Measurements from ENCODE around the gene SLC38A1.
"Not testable (repeated sequence)": the region's sequence is repeated elsewhere in the genome, so short reads cannot be mapped to it uniquely, and the experiment has no call there.

The SLC38A1 gene

GRCh38 chr12:46208370-46208769 lies 60.5 kb downstream of the SLC38A1 start:
- Histone ChIP-seq H3K9me3 (ENCODE audit: control insufficient read depth, low read length) (no peaks in the 10 kb centered on the region), H3K4me3 (ENCODE audit: insufficient read depth, low read depth, low read length, poor library complexity, severe bottlenecking) (no peak overlapping the region), H3K36me3 (ENCODE audit: control insufficient read depth, insufficient read depth, low read length) (peaks cover 58% of the 10 kb centered on the region), H3K4me1 (ENCODE audit: control insufficient read depth, insufficient read depth, low read length, poor library complexity, severe bottlenecking) (peaks cover 53% of the 10 kb centered on the region), H3K27me3 (replicated peaks; ENCODE audit: control insufficient read depth, insufficient read depth, low read length, poor library complexity, severe bottlenecking) (no peaks in the 10 kb centered on the region), H3K27ac (ENCODE audit: insufficient read depth, low read length, poor library complexity, severe bottlenecking) (no peak overlapping the region)
- DNase-seq, result no peak

DNA sequence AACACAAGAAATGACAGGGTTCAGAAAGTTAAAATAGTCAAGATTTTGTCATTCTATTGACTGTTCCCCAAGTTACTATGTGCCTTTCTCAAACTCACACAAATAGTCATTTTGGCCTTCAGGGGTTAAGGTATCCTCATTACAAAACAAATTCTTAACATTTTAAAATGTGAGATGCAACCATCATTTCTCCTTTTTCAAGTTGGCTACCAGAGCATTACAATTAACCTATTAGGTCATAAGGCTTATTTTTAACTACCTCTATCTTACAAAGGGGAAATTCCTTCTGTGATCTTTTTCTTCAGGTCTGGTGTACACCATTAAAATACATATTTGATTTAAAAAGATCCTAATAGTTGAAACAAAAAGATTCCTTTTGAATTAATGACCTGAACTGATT lies 61.2 kb downstream of the SLC38A1 start:
- no peak for DNase-seq
- H3K4me1 ChIP-seq (ENCODE audit: control insufficient read depth, insufficient read depth, low read length, poor library complexity, severe bottlenecking), result peaks cover 46% of the 10 kb centered on the region
- peaks cover 61% of the 10 kb centered on the region for H3K36me3 ChIP-seq (ENCODE audit: control insufficient read depth, insufficient read depth, low read length)
- no peaks in the 10 kb centered on the region for H3K27me3 ChIP-seq (replicated peaks; ENCODE audit: control insufficient read depth, insufficient read depth, low read length, poor library complexity, severe bottlenecking)
- H3K9me3 ChIP-seq (ENCODE audit: control insufficient read depth, low read length), result no peaks in the 10 kb centered on the region
- H3K4me3 ChIP-seq (ENCODE audit: insufficient read depth, low read depth, low read length, poor library complexity, severe bottlenecking), result no peak overlapping the region
- H3K27ac ChIP-seq (ENCODE audit: insufficient read depth, low read length, poor library complexity, severe bottlenecking), result no peak overlapping the region

GRCh38 chr12:46206471-46206870 lies 62.4 kb downstream of the SLC38A1 start:
- no peak overlapping the region for H3K27ac ChIP-seq (ENCODE audit: insufficient read depth, low read length, poor library complexity, severe bottlenecking)
- no peaks in the 10 kb centered on the region for H3K27me3 ChIP-seq (replicated peaks; ENCODE audit: control insufficient read depth, insufficient read depth, low read length, poor library complexity, severe bottlenecking)
- H3K36me3 ChIP-seq (ENCODE audit: control insufficient read depth, insufficient read depth, low read length), result peaks cover 69% of the 10 kb centered on the region
- H3K4me1 ChIP-seq (ENCODE audit: control insufficient read depth, insufficient read depth, low read length, poor library complexity, severe bottlenecking), result peaks cover 36% of the 10 kb centered on the region
- no peak overlapping the region for H3K4me3 ChIP-seq (ENCODE audit: insufficient read depth, low read depth, low read length, poor library complexity, severe bottlenecking)
- no peaks in the 10 kb centered on the region for H3K9me3 ChIP-seq (ENCODE audit: control insufficient read depth, low read length)
- no peak for DNase-seq

DNA sequence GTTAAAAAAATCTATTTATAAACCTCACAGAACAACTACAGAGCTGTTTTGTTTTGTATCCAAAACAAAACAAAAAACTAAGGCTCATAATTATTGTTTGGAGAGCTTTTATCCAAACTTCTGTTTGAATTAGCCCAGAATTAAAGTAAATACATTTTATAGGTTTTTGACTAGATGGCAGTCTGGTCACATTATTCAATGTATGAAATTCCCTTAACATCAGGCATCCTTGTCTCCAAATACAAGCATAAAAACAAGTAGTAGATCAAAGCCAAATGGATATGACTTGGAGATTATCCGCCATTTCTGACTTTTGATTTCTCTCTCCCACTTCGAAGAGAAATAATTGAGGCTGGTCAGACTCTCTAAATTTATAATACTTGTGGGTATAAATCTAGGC lies 63.5 kb downstream of the SLC38A1 start:
- Histone ChIP-seq H3K9me3 (ENCODE audit: control insufficient read depth, low read length) (no peaks in the 10 kb centered on the region), H3K36me3 (ENCODE audit: control insufficient read depth, insufficient read depth, low read length) (peaks cover 76% of the 10 kb centered on the region), H3K4me1 (ENCODE audit: control insufficient read depth, insufficient read depth, low read length, poor library complexity, severe bottlenecking) (peaks cover 24% of the 10 kb centered on the region), H3K27ac (ENCODE audit: insufficient read depth, low read length, poor library complexity, severe bottlenecking) (peak overlapping the region; percentile 5), H3K27me3 (replicated peaks; ENCODE audit: control insufficient read depth, insufficient read depth, low read length, poor library complexity, severe bottlenecking) (no peaks in the 10 kb centered on the region), H3K4me3 (ENCODE audit: insufficient read depth, low read depth, low read length, poor library complexity, severe bottlenecking) (no peak overlapping the region)
- no peak for DNase-seq

DNA sequence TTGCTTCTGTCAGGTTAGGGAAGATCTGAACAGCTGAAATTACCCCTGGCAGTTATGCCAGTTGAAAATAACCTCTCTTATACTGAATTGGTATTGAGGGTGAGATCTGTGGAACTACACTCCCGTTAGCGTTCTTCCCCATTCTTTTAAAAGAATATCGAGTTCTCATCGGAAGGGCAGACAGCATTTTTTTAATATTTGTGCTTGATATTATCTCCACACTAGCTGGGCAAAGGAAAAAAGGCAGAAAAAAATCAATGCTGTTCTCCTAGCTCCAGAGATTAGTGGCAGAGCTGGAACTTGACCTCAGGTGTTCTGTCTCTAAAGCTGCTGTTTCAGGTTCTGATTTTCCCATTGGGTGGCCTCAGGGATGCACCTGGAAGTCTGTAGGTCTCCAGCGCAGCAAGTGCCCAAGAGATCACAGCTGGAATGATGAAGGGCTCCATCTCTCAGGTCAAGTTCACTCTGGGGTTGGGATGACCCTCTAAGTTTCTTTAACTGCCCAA lies 67.5 kb downstream of the SLC38A1 start:
- Histone ChIP-seq H3K27me3 (replicated peaks; ENCODE audit: control insufficient read depth, insufficient read depth, low read length, poor library complexity, severe bottlenecking) (no peaks in the 10 kb centered on the region), H3K4me3 (ENCODE audit: insufficient read depth, low read depth, low read length, poor library complexity, severe bottlenecking) (no peak overlapping the region), H3K27ac (ENCODE audit: insufficient read depth, low read length, poor library complexity, severe bottlenecking) (no peak overlapping the region), H3K4me1 (ENCODE audit: control insufficient read depth, insufficient read depth, low read length, poor library complexity, severe bottlenecking) (no peaks in the 10 kb centered on the region), H3K36me3 (ENCODE audit: control insufficient read depth, insufficient read depth, low read length) (peaks cover 89% of the 10 kb centered on the region), H3K9me3 (ENCODE audit: control insufficient read depth, low read length) (no peaks in the 10 kb centered on the region)
- no peak for DNase-seq

GRCh38 chr12:46200551-46200950 lies 68.3 kb downstream of the SLC38A1 start:
- Histone ChIP-seq H3K36me3 (ENCODE audit: control insufficient read depth, insufficient read depth, low read length) (peaks cover 90% of the 10 kb centered on the region), H3K4me3 (ENCODE audit: insufficient read depth, low read depth, low read length, poor library complexity, severe bottlenecking) (no peak overlapping the region), H3K27me3 (replicated peaks; ENCODE audit: control insufficient read depth, insufficient read depth, low read length, poor library complexity, severe bottlenecking) (no peaks in the 10 kb centered on the region), H3K9me3 (ENCODE audit: control insufficient read depth, low read length) (no peaks in the 10 kb centered on the region), H3K4me1 (ENCODE audit: control insufficient read depth, insufficient read depth, low read length, poor library complexity, severe bottlenecking) (no peaks in the 10 kb centered on the region), H3K27ac (ENCODE audit: insufficient read depth, low read length, poor library complexity, severe bottlenecking) (no peak overlapping the region)
- DNase-seq, result no peak

DNA sequence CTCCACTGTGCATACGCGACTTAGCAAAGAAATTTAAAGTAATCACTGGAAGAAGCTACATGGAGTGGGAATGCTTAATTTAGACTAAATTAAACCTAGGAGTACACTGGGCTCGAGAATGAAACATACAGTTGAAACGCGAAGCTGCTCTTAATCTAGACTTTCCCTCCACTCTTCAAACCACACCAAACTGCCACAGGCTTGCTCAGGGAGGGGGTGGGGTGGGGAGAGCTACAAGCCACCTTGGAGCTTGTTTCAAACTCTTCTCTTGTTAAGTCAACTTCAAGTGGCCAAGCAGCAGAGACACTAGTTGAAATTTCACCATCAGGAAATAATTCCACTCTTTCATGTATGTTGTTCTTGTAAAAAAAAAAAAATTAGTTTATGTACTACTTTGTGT lies 69.9 kb downstream of the SLC38A1 start:
- H3K27me3 ChIP-seq (replicated peaks; ENCODE audit: control insufficient read depth, insufficient read depth, low read length, poor library complexity, severe bottlenecking), result no peaks in the 10 kb centered on the region
- H3K4me1 ChIP-seq (ENCODE audit: control insufficient read depth, insufficient read depth, low read length, poor library complexity, severe bottlenecking), result no peaks in the 10 kb centered on the region
- no peak overlapping the region for H3K27ac ChIP-seq (ENCODE audit: insufficient read depth, low read length, poor library complexity, severe bottlenecking)
- H3K4me3 ChIP-seq (ENCODE audit: insufficient read depth, low read depth, low read length, poor library complexity, severe bottlenecking), result no peak overlapping the region
- no peak for DNase-seq
- H3K9me3 ChIP-seq (ENCODE audit: control insufficient read depth, low read length), result no peaks in the 10 kb centered on the region
- H3K36me3 ChIP-seq (ENCODE audit: control insufficient read depth, insufficient read depth, low read length), result peaks cover 82% of the 10 kb centered on the region

DNA sequence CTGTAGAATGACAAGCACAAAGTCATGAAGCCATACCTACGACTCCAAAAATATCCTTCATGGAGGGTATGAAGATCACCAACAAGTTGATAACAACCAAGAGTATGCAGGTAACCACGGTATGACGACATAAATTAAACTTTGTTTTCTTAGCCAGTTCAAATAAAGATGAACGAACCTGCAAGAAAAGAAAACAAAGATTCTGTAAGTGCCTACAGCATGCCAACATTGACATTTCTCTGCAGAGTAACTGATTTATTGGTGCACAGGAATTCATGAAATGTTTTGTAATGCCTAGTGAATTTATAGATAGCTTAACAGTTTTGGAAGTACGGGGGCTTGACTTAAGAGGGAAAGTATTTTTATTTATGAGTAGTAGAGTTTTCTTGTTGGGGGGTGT lies 71.0 kb downstream of the SLC38A1 start:
- H3K27ac ChIP-seq (ENCODE audit: insufficient read depth, low read length, poor library complexity, severe bottlenecking), result no peak overlapping the region
- H3K4me1 ChIP-seq (ENCODE audit: control insufficient read depth, insufficient read depth, low read length, poor library complexity, severe bottlenecking), result no peaks in the 10 kb centered on the region
- no peaks in the 10 kb centered on the region for H3K27me3 ChIP-seq (replicated peaks; ENCODE audit: control insufficient read depth, insufficient read depth, low read length, poor library complexity, severe bottlenecking)
- no peak overlapping the region for H3K4me3 ChIP-seq (ENCODE audit: insufficient read depth, low read depth, low read length, poor library complexity, severe bottlenecking)
- DNase-seq, result no peak
- no peaks in the 10 kb centered on the region for H3K9me3 ChIP-seq (ENCODE audit: control insufficient read depth, low read length)
- H3K36me3 ChIP-seq (ENCODE audit: control insufficient read depth, insufficient read depth, low read length), result peaks cover 72% of the 10 kb centered on the region

DNA sequence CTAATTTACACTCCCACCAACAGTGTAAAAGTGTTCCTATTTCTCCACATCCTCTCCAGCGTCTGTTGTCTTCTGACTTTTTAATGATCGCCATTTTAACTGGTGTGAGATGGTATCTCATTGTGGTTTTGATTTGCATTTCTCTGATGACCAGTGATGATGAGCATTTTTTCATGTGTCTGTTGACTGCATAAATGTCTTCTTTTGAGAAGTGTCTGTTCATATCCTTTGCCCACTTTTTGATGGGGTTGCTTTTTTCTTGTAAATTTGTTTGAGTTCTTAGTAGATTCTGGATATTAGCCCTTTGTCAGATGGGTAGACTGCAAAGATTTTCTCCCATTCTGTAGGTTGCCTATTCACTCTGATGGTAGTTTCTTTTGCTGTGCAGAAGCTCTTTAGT lies 78.3 kb downstream of the SLC38A1 start:
- not testable (repeated sequence) for H3K27ac ChIP-seq (ENCODE audit: insufficient read depth, low read length, poor library complexity, severe bottlenecking); H3K4me1 ChIP-seq (ENCODE audit: control insufficient read depth, insufficient read depth, low read length, poor library complexity, severe bottlenecking); H3K27me3 ChIP-seq (replicated peaks; ENCODE audit: control insufficient read depth, insufficient read depth, low read length, poor library complexity, severe bottlenecking); H3K9me3 ChIP-seq (ENCODE audit: control insufficient read depth, low read length); DNase-seq; H3K4me3 ChIP-seq (ENCODE audit: insufficient read depth, low read depth, low read length, poor library complexity, severe bottlenecking)
- peaks cover 33% of the 10 kb centered on the region for H3K36me3 ChIP-seq (ENCODE audit: control insufficient read depth, insufficient read depth, low read length)

DNA sequence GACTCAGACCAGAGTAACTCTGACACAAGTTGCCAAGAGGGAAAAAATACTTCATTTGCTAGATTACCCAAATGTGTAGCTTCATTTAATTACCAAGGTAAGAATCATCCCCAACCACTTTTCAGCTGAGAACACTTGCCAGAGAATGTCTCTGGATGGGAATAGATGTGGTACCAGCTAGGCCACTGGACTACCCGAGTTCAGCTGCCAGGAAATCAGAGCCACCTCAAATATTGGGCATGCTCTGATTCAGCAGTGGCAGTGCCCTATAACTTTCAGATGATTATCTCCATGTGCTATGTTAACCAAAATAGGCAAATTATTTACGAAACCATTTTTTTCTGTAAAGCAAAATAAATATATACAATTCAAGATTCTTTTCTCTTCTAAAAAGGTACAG lies 80.7 kb downstream of the SLC38A1 start:
- no peaks in the 10 kb centered on the region for H3K9me3 ChIP-seq (ENCODE audit: control insufficient read depth, low read length)
- H3K36me3 ChIP-seq (ENCODE audit: control insufficient read depth, insufficient read depth, low read length), result peaks cover 26% of the 10 kb centered on the region
- DNase-seq, result no peak

DNA sequence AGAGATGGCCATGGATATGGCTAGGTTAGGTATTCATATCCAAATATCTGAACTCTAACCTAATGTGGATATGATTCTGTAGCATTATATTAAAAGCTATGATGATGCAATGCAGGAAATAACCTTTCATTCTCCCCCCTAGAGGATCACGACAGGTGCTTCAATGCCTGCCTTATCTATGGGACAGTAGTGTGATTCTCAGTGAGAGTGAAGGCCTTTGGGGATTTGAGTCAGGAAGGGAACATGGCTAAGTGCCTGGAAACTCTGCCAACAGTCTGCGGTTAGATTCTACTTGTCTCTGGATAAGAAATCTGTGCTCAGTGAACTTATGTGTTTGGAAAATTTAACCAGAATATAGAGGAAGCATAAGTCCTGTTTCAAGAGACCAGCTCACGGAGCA lies 81.8 kb downstream of the SLC38A1 start:
- no peaks in the 10 kb centered on the region for H3K4me1 ChIP-seq (ENCODE audit: control insufficient read depth, insufficient read depth, low read length, poor library complexity, severe bottlenecking)
- no peaks in the 10 kb centered on the region for H3K9me3 ChIP-seq (ENCODE audit: control insufficient read depth, low read length)
- H3K4me3 ChIP-seq (ENCODE audit: insufficient read depth, low read depth, low read length, poor library complexity, severe bottlenecking), result no peak overlapping the region
- H3K36me3 ChIP-seq (ENCODE audit: control insufficient read depth, insufficient read depth, low read length), result peaks cover 26% of the 10 kb centered on the region
- no peak for DNase-seq
- no peaks in the 10 kb centered on the region for H3K27me3 ChIP-seq (replicated peaks; ENCODE audit: control insufficient read depth, insufficient read depth, low read length, poor library complexity, severe bottlenecking)
- H3K27ac ChIP-seq (ENCODE audit: insufficient read depth, low read length, poor library complexity, severe bottlenecking), result no peak overlapping the region

More for the DNA sequence above, 80.7 kb downstream of the SLC38A1 start:
- Histone ChIP-seq H3K4me3 (ENCODE audit: insufficient read depth, low read depth, low read length, poor library complexity, severe bottlenecking) (no peak overlapping the region), H3K27me3 (replicated peaks; ENCODE audit: control insufficient read depth, insufficient read depth, low read length, poor library complexity, severe bottlenecking) (no peaks in the 10 kb centered on the region), H3K27ac (ENCODE audit: insufficient read depth, low read length, poor library complexity, severe bottlenecking) (no peak overlapping the region), H3K4me1 (ENCODE audit: control insufficient read depth, insufficient read depth, low read length, poor library complexity, severe bottlenecking) (no peaks in the 10 kb centered on the region)

Data from effector memory CD4-positive, alpha-beta T cell (primary cell).